Ramos (cell line): Measurements from ENCODE around the gene RNF5.
"Not testable (repeated sequence)": the region's sequence is repeated elsewhere in the genome, so short reads cannot be mapped to it uniquely, and the experiment has no call there.

ENCODE experiments used
- in situ Hi-C: fragments of 300-500 bp; cut with MboI; formaldehyde crosslinking; loops from one replicate; pipeline ENCODE4 v1.14.3; 2022; ENCODE audit warnings: low sequenced_read_pairs; ENCODE audit not compliant: unreplicated experiment

Gene RNF5

GRCh38 chr6:32188381-32189068 is 10.3 kb downstream of the RNF5 start:
- in situ Hi-C loops, result no loop called here

- in situ Hi-C loops, result no loop called here
Measured at GRCh38 chr6:32189069-32189741, 11.0 kb downstream of the RNF5 start.

GRCh38 chr6:32189742-32190053 is 11.5 kb downstream of the RNF5 start:
- in situ Hi-C loops, result no loop called here

GRCh38 chr6:32190054-32190851 is 12.0 kb downstream of the RNF5 start, which contains the start of gene PBX2:
Gene PBX2 (minus strand): TSS chr6:32190202. CDS start chr6:32189915, 287 bp downstream.
- in situ Hi-C loops, result no loop called here

DNA sequence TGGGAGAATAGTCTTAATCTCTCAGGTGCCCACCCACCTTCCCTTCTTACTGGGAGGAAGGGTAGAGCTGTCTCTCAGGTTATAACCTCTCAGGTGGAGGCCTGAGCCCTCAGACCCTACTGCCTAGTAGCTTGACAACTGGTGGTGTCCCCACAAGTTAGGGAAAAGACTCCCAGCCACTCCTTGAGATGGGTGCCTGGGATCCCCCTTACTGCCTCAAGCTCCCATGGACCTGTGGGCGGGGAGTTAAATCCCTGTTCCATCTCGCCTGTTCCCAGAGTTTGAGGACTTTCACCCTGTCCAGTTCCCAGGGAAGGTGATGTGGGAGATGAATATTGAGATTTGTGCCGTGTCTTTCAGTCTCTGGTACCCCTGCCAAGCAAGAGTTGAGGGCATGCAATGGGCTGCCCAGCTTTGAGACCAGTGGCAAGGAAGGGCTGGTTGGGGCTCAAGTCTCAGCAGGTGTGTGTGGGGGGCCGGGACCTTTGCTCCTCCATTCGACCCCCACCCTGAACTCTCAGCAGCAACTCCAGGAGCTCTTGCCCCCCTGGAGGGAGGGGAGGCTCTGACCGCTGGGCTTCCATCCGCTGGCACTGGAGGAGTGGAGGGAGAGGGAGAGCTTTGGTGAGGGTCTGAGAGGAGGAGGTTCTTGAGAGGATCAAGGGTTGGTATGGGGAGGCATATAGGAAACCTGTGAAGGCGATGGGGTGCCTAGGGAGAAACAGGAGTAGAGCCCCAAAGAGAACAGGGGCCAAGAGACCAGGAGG is 12.9 kb downstream of the RNF5 start:
- in situ Hi-C loops, result no loop called here

- in situ Hi-C loops, result no loop called here
Measured at GRCh38 chr6:32191696-32192607, 13.7 kb downstream of the RNF5 start.

- in situ Hi-C loops, result no loop called here
Measured at GRCh38 chr6:32192608-32193039, 14.4 kb downstream of the RNF5 start, which contains the start of gene GPSM3. Gene GPSM3 (minus strand): TSS chr6:32192643. CDS start chr6:32192513, 130 bp downstream.

DNA sequence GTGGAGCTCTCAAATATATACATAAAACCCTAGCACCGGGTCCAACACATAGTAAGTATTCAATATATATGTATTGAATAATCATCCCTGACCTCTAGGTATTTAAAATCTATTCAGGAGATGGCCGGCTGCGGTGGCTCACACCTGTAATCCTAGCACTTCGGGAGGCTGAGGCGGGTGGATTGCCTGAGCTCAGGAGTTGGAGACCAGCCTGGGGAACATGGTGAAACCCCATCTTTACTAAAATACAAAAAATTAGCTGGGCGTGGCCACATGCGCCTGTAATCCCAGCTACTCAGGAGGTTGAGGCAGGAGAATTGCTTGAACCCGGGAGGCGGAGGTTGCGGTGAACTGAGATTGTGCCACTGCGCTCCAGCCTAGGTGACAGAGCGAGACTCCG is 14.9 kb downstream of the RNF5 start:
- in situ Hi-C loops, result not testable (repeated sequence)

DNA sequence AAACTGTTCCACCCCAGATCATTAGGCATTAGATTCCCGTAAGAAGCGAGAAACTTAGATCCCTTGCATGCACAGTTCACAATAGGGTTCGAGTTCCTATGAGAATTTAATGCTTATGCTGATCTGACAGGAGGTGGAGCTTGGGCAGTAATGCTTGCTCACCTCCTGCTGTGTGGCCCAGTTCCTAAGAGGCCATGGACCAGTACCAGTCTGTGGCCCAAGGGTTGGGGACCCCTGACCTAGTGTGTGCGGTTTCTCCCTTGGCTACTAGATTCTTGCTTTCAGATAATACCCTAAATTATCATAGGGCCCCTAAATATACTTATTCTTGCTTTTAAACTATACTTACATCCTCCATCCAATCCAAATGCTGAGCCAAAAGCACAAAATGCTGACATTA is 16.2 kb downstream of the RNF5 start:
- in situ Hi-C loops, result no loop called here

- in situ Hi-C loops, result no loop called here
Measured at GRCh38 chr6:32194825-32195651, 16.8 kb downstream of the RNF5 start.

GRCh38 chr6:32195652-32195901 is 17.4 kb downstream of the RNF5 start:
- in situ Hi-C loops, result no loop called here

GRCh38 chr6:32195902-32196681 is 17.9 kb downstream of the RNF5 start:
- in situ Hi-C loops, result no loop called here

GRCh38 chr6:32196682-32197616 is 18.7 kb downstream of the RNF5 start:
- in situ Hi-C loops, result no loop called here

- in situ Hi-C loops, result no loop called here
Measured at GRCh38 chr6:32198345-32198696, 20.1 kb downstream of the RNF5 start.

GRCh38 chr6:32198866-32199265 is 20.7 kb downstream of the RNF5 start:
- in situ Hi-C loops, result no loop called here

- in situ Hi-C loops, result no loop called here
Measured at GRCh38 chr6:32200711-32201475, 22.7 kb downstream of the RNF5 start.
